Measurements from ENCODE around the gene ZC3H6. TPM values are rescaled to one million over a fixed set of nuclear protein-coding genes. Genes with fewer than 3 reads are reported as not detected.

Gene ZC3H6
- total RNA-seq, 2 donors from 2014 or later, result 4.0 to 7.0 TPM

- ATAC-seq, result no peak
- Histone ChIP-seq H3K27me3 (no peaks in the 10 kb centered on the region), H3K4me3 (no peak overlapping the region), H3K9me3 (no peaks in the 10 kb centered on the region), H3K27ac (no peak overlapping the region), H3K4me1 (peaks cover 5% of the 10 kb centered on the region), H3K36me3 (replicated peaks in 1 of 2; ENCODE audit: insufficient read depth in 1 of 2, low read depth in 2 of 2) (no peaks in the 10 kb centered on the region)
- intact Hi-C loops (cut with DNase I), result no loop called here
- no peak for TF ChIP-seq POLR2A (IDR thresholded peaks at IDR 0.05)
- DNase-seq, result no peak
Observed at GRCh38 chr2:112310906-112311305, 35.5 kb downstream of the ZC3H6 start.

GRCh38 chr2:112311932-112312331 is 36.5 kb downstream of the ZC3H6 start:
- no peak for ATAC-seq
- intact Hi-C loops (cut with DNase I), result no loop called here
- TF ChIP-seq POLR2A (IDR thresholded peaks at IDR 0.05) (no peak), CTCF (IDR thresholded peaks at IDR 0.05) (no peak)
- peaks cover 9% of the 10 kb centered on the region for H3K4me1 ChIP-seq
- no peak for DNase-seq
- no peak overlapping the region for H3K4me3 ChIP-seq
- no peak overlapping the region for H3K27ac ChIP-seq
- no peaks in the 10 kb centered on the region for H3K36me3 ChIP-seq (replicated peaks in 1 of 2; ENCODE audit: insufficient read depth in 1 of 2, low read depth in 2 of 2)
- no peaks in the 10 kb centered on the region for H3K27me3 ChIP-seq
- H3K9me3 ChIP-seq, result no peaks in the 10 kb centered on the region

GRCh38 chr2:112312821-112313220 is 37.4 kb downstream of the ZC3H6 start:
- Histone ChIP-seq H3K36me3 (replicated peaks in 1 of 2; ENCODE audit: insufficient read depth in 1 of 2, low read depth in 2 of 2) (no peaks in the 10 kb centered on the region), H3K27me3 (no peaks in the 10 kb centered on the region), H3K27ac (no peak overlapping the region), H3K4me3 (no peak overlapping the region), H3K9me3 (no peaks in the 10 kb centered on the region), H3K4me1 (peaks cover 18% of the 10 kb centered on the region)
- 95 to 97% methylated on average over 2 of the region's 2 CpGs for WGBS, 2 donors
- intact Hi-C loops (cut with DNase I), result no loop called here
- TF ChIP-seq CTCF (IDR thresholded peaks at IDR 0.05) (no peak), POLR2A (IDR thresholded peaks at IDR 0.05) (no peak)
- ATAC-seq (no peak), DNase-seq (no peak)

DNA sequence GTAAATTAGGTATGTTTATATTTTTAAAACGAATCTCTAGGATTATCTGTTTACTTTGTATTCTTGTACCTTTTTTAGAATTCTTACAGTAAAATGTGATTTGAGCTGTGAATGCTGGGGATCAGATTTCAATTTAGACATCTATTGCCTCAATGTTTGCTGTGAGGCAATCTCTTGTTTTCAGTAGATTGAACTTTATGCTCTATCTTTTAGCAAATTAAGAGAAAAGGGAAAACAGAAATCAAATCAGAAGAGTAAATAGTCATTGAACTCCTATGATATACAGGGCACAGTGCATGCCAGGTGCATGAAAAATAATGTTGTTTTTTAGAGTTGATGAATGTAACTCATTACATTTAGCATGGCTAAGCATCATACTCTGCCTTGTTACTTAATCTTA is 39.5 kb downstream of the ZC3H6 start:
- WGBS, 2 donors, result 24 to 33% methylated on average over 1 of the region's 1 CpG
- intact Hi-C loops (cut with DNase I), result no loop called here
- no peaks in the 10 kb centered on the region for H3K36me3 ChIP-seq (replicated peaks in 1 of 2; ENCODE audit: insufficient read depth in 1 of 2, low read depth in 2 of 2)
- peaks cover 28% of the 10 kb centered on the region for H3K4me1 ChIP-seq
- H3K27ac ChIP-seq, result no peak overlapping the region
- no peak overlapping the region for H3K4me3 ChIP-seq
- TF ChIP-seq POLR2A (IDR thresholded peaks at IDR 0.05) (no peak), CTCF (IDR thresholded peaks at IDR 0.05) (no peak)
- no peak for DNase-seq
- H3K9me3 ChIP-seq, result no peaks in the 10 kb centered on the region
- H3K27me3 ChIP-seq, result no peaks in the 10 kb centered on the region
- ATAC-seq, result no peak

GRCh38 chr2:112317303-112318158 is 42.1 kb downstream of the ZC3H6 start:
- Histone ChIP-seq H3K27me3 (no peaks in the 10 kb centered on the region), H3K4me3 (no peak overlapping the region), H3K36me3 (replicated peaks in 1 of 2; ENCODE audit: insufficient read depth in 1 of 2, low read depth in 2 of 2) (no peaks in the 10 kb centered on the region), H3K27ac (peak overlapping the region in 1 of 4 donors; percentile 2), H3K4me1 (peaks cover 36% of the 10 kb centered on the region), H3K9me3 (no peaks in the 10 kb centered on the region)
- intact Hi-C loops (cut with DNase I), result no loop called here
- DNase-seq (no peak), ATAC-seq (no peak)
- 22 to 29% methylated on average over 5 of the region's 5 CpGs for whole genome bisulfite sequencing, 2 donors
- TF ChIP-seq POLR2A (IDR thresholded peaks at IDR 0.05), result no peak
- TF ChIP-seq CTCF (IDR thresholded peaks at IDR 0.05), result no peak

All from body of pancreas (tissue), 4 donors.